Colonic mucosa (tissue), 4 donors: ENCODE results near the gene PITX3. TPM values are rescaled to one million over a fixed set of nuclear protein-coding genes. Genes with fewer than 3 reads are reported as not detected.
"Not testable (repeated sequence)": the region's sequence is repeated elsewhere in the genome, so short reads cannot be mapped to it uniquely, and the experiment has no call there.

ENCODE experiments used
- DNase-seq: peaks from one replicate; pipeline ENCODE4 v3.0.0-alpha.2; 2020
- H3K27ac ChIP-seq: fragments of 200-600 bp; one replicate; pipeline ENCODE4 v1.8.0; 2021
- H3K27me3 ChIP-seq: fragments of 200-600 bp; one replicate; pipeline ENCODE4 v1.8.0; 2021
- H3K36me3 ChIP-seq: fragments of 200-600 bp; one replicate; pipeline ENCODE4 v1.8.0; 2021
- H3K4me1 ChIP-seq: fragments of 200-600 bp; one replicate; pipeline ENCODE4 v1.8.0; 2021; ENCODE audit warnings: mild to moderate bottlenecking
- H3K4me3 ChIP-seq: fragments of 200-600 bp; one replicate; pipeline ENCODE4 v1.8.0; 2021
- H3K9ac ChIP-seq, 2 donors: one replicate each; pipeline ENCODE4 v1.7.0; 2013; ENCODE audit warnings: control low read depth in 2 of 2, low read depth in 2 of 2, low read length in 2 of 2
- H3K9me3 ChIP-seq: fragments of 200-600 bp; one replicate; pipeline ENCODE4 v1.8.0; 2021
- CTCF ChIP-seq: fragments of 200-600 bp; IDR thresholded peaks from one replicate; pipeline ENCODE4 v1.8.0; 2022; ENCODE audit warnings: antibody characterized with exemption, mild to moderate bottlenecking
- intact Hi-C: fragments of 100-400 bp; cut with DNase I; formaldehyde crosslinking; loops from one replicate; pipeline ENCODE4 v1.14.1; 2022
- total RNA-seq, 2 donors: library from RNA; stranded (reverse); fragmentation: NEBNext Ultra II Directional in 1 of 2; extraction: Animal tissue kit (Norgen Biotek cat#: 25700) in 1 of 2; gene quantifications; one replicate each; pipeline ENCODE4 v1.2.1, GENCODE V29; 2021
- donor health status: healthy.
- donor health status: DM: no; HTN: no; CAD: no.
- donor health status: DM: no; HTN: no; CAD: no.

PITX3 gene
- total RNA-seq, 2 donors from 2014 or later, result not detected

DNA sequence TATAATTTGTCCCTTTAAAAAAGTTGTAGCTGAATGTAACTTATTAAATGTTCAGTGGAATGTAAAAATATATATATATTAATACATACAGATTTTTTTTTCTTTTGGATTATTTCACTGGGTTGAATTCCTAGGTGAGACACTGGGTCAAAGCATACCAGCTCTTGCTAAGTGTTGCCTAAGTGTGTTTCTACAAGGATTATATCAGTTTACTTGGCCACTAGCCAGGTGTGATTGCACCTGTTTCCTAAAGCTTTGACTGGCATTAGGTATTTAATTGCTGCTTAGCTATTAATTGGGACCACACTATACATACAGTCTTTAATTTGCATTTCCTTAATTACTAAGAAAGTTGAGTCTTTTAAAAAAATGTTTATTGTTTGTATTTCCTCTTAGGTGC lies 20.7 kb downstream of the PITX3 start:
- DNase-seq, result no peak
- H3K9ac ChIP-seq, result no peak overlapping the region
- no peaks in the 10 kb centered on the region for H3K27me3 ChIP-seq
- no peak overlapping the region for H3K27ac ChIP-seq
- H3K36me3 ChIP-seq, result no peaks in the 10 kb centered on the region
- H3K9me3 ChIP-seq, result no peaks in the 10 kb centered on the region
- intact Hi-C loops, result no loop called here
- TF ChIP-seq CTCF, result no peak
- H3K4me1 ChIP-seq, result no peaks in the 10 kb centered on the region
- H3K4me3 ChIP-seq, result no peak overlapping the region

DNA sequence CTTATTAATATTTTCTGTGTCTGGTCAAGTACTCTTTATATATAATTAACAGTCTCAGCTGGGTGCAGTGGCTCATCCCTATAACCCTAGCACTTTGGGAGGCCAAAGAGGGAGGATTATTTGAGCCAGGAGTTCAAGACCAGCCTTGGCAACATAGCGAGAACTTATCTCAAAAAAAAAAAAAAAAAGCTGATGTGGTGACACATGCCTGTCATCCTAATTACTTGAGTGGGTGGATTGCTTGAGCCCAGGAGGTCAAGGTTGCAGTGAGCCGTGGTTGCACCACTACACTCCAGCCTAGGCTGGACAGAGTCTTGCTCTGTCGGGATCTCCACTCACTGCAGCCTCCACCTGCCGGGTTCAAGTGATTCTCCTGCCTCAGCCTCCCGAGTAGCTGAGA lies 21.9 kb downstream of the PITX3 start:
- Histone ChIP-seq H3K36me3 (no peaks in the 10 kb centered on the region), H3K27ac (no peak overlapping the region), H3K27me3 (no peaks in the 10 kb centered on the region), H3K4me3 (no peak overlapping the region), H3K4me1 (no peaks in the 10 kb centered on the region), H3K9me3 (no peaks in the 10 kb centered on the region), H3K9ac (no peak overlapping the region)
- no peak for DNase-seq
- TF ChIP-seq CTCF, result no peak
- intact Hi-C loops, result no loop called here

DNA sequence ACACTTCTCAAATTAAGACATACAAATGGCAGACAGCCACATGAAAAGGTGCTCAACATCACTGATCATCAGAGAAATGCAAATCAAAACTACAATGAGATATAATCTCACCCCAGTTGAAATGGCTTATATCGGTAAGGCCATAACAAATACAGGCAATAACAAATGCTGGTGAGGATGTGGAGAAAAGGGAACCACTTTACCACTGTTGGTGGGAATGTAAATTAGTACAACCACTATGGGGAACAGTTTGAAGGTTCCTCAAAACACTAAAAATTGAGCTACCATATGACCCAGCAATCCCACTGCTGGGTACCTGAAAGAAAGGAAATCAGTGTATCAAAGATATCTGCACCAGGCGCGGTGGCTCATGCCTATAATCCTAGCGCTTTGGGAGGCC lies 27.7 kb downstream of the PITX3 start:
- H3K27me3 ChIP-seq, DNase-seq, H3K4me3 ChIP-seq, H3K36me3 ChIP-seq, intact Hi-C loops, H3K9me3 ChIP-seq, H3K9ac ChIP-seq, H3K27ac ChIP-seq, H3K4me1 ChIP-seq: not testable (repeated sequence)

DNA sequence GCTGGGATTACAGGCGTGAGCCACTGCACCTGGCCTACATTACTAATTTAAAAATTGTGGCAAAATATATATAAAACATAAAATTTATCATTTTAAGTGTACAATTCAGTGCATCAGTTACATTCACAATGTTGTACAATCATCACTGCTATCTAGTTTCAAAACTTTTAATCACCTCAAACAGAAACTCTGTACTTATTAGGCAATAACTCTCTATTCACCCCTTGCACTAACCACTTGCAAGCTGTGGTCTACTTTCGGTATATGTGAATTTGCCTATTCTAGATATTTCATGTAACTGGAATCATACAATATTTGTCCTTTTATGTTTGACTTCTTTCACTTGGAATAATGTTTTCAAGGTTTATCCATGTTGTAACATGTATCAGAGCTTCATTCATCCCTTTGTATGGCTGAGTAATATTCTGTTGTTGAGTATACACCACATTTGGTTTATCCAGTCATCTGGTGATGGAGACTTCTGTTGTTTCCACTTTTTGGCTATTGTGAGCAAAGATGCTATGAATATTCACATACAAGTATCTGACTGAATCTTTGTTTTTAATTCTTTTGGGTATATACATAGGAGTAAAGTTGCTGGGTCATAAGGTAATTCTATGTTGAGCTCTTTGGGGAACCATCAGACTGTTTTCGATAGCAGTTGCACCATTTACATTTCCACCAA lies 29.6 kb downstream of the PITX3 start:
- Histone ChIP-seq H3K27me3 (no peaks in the 10 kb centered on the region), H3K9ac (no peak overlapping the region), H3K27ac (no peak overlapping the region), H3K4me3 (no peak overlapping the region), H3K9me3 (no peaks in the 10 kb centered on the region), H3K4me1 (no peaks in the 10 kb centered on the region), H3K36me3 (no peaks in the 10 kb centered on the region)
- intact Hi-C loops, result no loop called here
- no peak for DNase-seq
- TF ChIP-seq CTCF, result no peak

GRCh38 chr10:102208311-102209035 lies 32.8 kb downstream of the PITX3 start:
- Histone ChIP-seq H3K9ac (no peak overlapping the region), H3K4me3 (no peak overlapping the region), H3K9me3 (no peaks in the 10 kb centered on the region), H3K27me3 (no peaks in the 10 kb centered on the region), H3K36me3 (no peaks in the 10 kb centered on the region), H3K4me1 (no peaks in the 10 kb centered on the region), H3K27ac (no peak overlapping the region)
- intact Hi-C loops, result no loop called here
- no peak for DNase-seq
- TF ChIP-seq CTCF, result no peak

- Histone ChIP-seq H3K27me3 (no peaks in the 10 kb centered on the region), H3K27ac (no peak overlapping the region), H3K36me3 (no peaks in the 10 kb centered on the region), H3K9me3 (no peaks in the 10 kb centered on the region), H3K9ac (no peak overlapping the region), H3K4me1 (no peaks in the 10 kb centered on the region), H3K4me3 (no peak overlapping the region)
- DNase-seq, result no peak
- TF ChIP-seq CTCF, result no peak
- intact Hi-C loops, result no loop called here
Measured at GRCh38 chr10:102202386-102202785, 38.9 kb downstream of the PITX3 start.
